ENCODE results near the gene ELP2.

The ELP2 gene

DNA sequence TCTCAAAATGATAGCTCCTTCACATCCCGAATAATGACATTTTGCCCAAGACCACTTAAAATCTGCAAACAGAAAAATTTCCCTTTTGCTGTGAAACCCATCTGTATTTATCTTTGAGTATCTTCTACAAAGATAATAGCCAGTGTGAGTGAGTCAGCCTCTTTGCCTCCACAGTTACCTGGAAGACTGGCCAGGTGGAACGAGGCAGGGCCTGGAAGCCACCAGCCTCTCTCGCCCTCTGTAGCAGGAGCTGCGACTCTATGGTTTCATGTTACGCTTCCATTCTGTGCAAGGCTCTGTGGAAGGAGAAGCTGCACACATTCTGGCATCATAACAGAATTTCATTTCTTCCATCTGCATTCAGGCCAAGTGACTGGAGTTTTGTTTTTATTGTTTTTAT lies 9.5 kb downstream of the ELP2 start:
- H3K4me3 ChIP-seq (ENCODE audit: control insufficient read depth, low read depth, low read length) = no peak overlapping the region
- TF ChIP-seq, protein P1, sequence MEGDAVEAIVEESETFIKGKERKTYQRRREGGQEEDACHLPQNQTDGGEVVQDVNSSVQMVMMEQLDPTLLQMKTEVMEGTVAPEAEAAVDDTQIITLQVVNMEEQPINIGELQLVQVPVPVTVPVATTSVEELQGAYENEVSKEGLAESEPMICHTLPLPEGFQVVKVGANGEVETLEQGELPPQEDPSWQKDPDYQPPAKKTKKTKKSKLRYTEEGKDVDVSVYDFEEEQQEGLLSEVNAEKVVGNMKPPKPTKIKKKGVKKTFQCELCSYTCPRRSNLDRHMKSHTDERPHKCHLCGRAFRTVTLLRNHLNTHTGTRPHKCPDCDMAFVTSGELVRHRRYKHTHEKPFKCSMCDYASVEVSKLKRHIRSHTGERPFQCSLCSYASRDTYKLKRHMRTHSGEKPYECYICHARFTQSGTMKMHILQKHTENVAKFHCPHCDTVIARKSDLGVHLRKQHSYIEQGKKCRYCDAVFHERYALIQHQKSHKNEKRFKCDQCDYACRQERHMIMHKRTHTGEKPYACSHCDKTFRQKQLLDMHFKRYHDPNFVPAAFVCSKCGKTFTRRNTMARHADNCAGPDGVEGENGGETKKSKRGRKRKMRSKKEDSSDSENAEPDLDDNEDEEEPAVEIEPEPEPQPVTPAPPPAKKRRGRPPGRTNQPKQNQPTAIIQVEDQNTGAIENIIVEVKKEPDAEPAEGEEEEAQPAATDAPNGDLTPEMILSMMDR (conservative IDR thresholded peaks at IDR 0.05; ENCODE audit: control insufficient read depth, insufficient read depth, low read depth, low read length) = no peak
- no peak for DNase-seq (ENCODE audit: low read depth)

- DNase-seq (ENCODE audit: low read depth) = no peak
- no peak overlapping the region for H3K4me3 ChIP-seq (ENCODE audit: control insufficient read depth, low read depth, low read length)
- TF ChIP-seq, protein P1 (conservative IDR thresholded peaks at IDR 0.05; ENCODE audit: control insufficient read depth, insufficient read depth, low read depth, low read length) = no peak
These were observed 11.9 kb downstream of the ELP2 start for GRCh38 chr18:36141576-36141975.

GRCh38 chr18:36142751-36143150 lies 13.1 kb downstream of the ELP2 start:
- TF ChIP-seq, protein P1 (conservative IDR thresholded peaks at IDR 0.05; ENCODE audit: control insufficient read depth, insufficient read depth, low read depth, low read length) = no peak
- no peak overlapping the region for H3K4me3 ChIP-seq (ENCODE audit: control insufficient read depth, low read depth, low read length)
- DNase-seq (ENCODE audit: low read depth) = no peak

DNA sequence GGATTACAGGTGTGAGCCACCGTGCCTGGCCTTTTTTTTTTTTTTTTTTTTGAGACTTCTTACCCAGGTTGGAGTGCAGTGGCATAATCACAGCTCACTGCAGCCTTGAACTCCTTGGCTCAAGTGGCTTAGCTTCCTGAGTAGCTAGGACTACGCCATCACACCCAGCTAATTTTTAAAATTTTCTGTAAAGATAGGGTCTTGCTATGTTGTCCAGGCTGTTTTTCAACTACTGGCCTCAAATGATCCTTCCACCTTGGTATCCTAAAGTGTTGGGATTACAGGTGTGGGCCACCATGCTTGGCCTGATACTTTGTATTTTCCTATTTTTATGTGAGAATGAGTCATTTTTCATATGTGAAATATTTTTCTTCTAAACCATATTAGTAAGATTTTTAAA lies 13.7 kb downstream of the ELP2 start:
- no peak for DNase-seq (ENCODE audit: low read depth)
- H3K4me3 ChIP-seq (ENCODE audit: control insufficient read depth, low read depth, low read length) = no peak overlapping the region
- TF ChIP-seq, protein P1 (conservative IDR thresholded peaks at IDR 0.05; ENCODE audit: control insufficient read depth, insufficient read depth, low read depth, low read length) = no peak

GRCh38 chr18:36149514-36150289 lies 20.0 kb downstream of the ELP2 start:
- no peak overlapping the region for H3K4me3 ChIP-seq (ENCODE audit: control insufficient read depth, low read depth, low read length)

GRCh38 chr18:36152781-36153180 lies 23.1 kb downstream of the ELP2 start:
- no peak for DNase-seq (ENCODE audit: low read depth)
- TF ChIP-seq, protein P1 (conservative IDR thresholded peaks at IDR 0.05; ENCODE audit: control insufficient read depth, insufficient read depth, low read depth, low read length) = no peak
- H3K4me3 ChIP-seq (ENCODE audit: control insufficient read depth, low read depth, low read length) = no peak overlapping the region

More at GRCh38 chr18:36149514-36150289, 20.0 kb downstream of the ELP2 start:
- no peak for DNase-seq (ENCODE audit: low read depth)
- TF ChIP-seq, protein P1 (conservative IDR thresholded peaks at IDR 0.05; ENCODE audit: control insufficient read depth, insufficient read depth, low read depth, low read length) = no peak

Measured in fibroblast of mammary gland (primary cell).